HCT116 (cell line): Measurements from ENCODE around the gene CBFB. TPM values are rescaled to one million over a fixed set of nuclear protein-coding genes. Genes with fewer than 3 reads are reported as not detected.

Experiments
- ATAC-seq: fragments of 200-7000 bp; cut with Tn5 transposase; 2 replicates; pipeline ENCODE4 v1.9.1; 2020; ENCODE audit warnings: mild to moderate bottlenecking, moderate library complexity
- BruUV-seq: library from RNA; stranded (reverse); fragments of 400-500 nt; replicated peaks from 2 replicates; lab custom pipeline; 2021; lab: Mats Ljungman, UMichigan
- CTCF ChIA-PET: fragments of 300-600 bp; sonication (Branson Sonifier 250); formaldehyde crosslinking; loops from one replicate; lab custom pipeline; 2021; ENCODE audit warnings: antibody characterized with exemption; lab: Charles Lee
- POLR2A ChIA-PET: fragments of 300-600, 350-600 bp; sonication (Branson Sonifier 250); formaldehyde crosslinking; loops from one replicate; lab custom pipeline; 2021; ENCODE audit warnings: antibody characterized with exemption; lab: Charles Lee
- RAD21 ChIA-PET, 2 experiments: fragments of 300-600 bp; sonication (Branson Sonifier 250); formaldehyde crosslinking; loops; one replicate each; lab custom pipeline; 2023; ENCODE audit warnings: low total read pairs in 2 of 2; ENCODE audit not compliant: uncharacterized antibody in 2 of 2, unreplicated experiment in 2 of 2, low non-redundant PET in 1 of 2; lab: Charles Lee
- DNase-seq: peaks from one replicate; pipeline ENCODE4 v3.0.0-alpha.2; 2010; ENCODE audit warnings: low read depth, low spot score
- H2AFZ ChIP-seq: fragments of 200-600 bp; shearing (Covaris generic), sonication (generic); 2 replicates; pipeline ENCODE4 v1.6.1; 2017; ENCODE audit warnings: low read depth, mixed run types, mixed read lengths, antibody characterized with exemption, low read length; ENCODE audit not compliant: poor library complexity, severe bottlenecking
- H3K27ac ChIP-seq: 2 replicates; pipeline ENCODE4 v1.5.1; 2012; ENCODE audit warnings: low read depth, low read length
- H3K27me3 ChIP-seq: fragments of 200-600 bp; sonication (generic); 2 replicates; pipeline ENCODE4 v1.6.1; 2016; ENCODE audit warnings: mixed run types, low read length, mixed read lengths; ENCODE audit not compliant: insufficient read depth
- H3K36me3 ChIP-seq, 2 experiments: fragments of 200-500 bp in 1 of 2; fragments of 200-600 bp in 1 of 2; sonication (Bioruptor generic) in 1 of 2; sonication (generic) in 1 of 2; 2 replicates each; pipeline versions ENCODE4 v1.5.1 to v1.6.1; 2014 to 2016; ENCODE audit warnings: low read length in 2 of 2, inconsistent platforms in 1 of 2, mixed read lengths in 1 of 2, mixed run types in 1 of 2; ENCODE audit not compliant: insufficient read depth in 2 of 2, control insufficient read depth in 1 of 2
- H3K4me1 ChIP-seq, 2 experiments: fragments of 200-600 bp in 1 of 2; sonication (generic) in 1 of 2; 2 replicates each; pipeline versions ENCODE4 v1.5.1 to v1.6.1; 2012 to 2017; ENCODE audit warnings: low read length in 2 of 2, inconsistent platforms in 1 of 2, mild to moderate bottlenecking in 1 of 2, mixed read lengths in 1 of 2, mixed run types in 1 of 2, moderate library complexity in 1 of 2; ENCODE audit not compliant: insufficient read depth in 2 of 2, control insufficient read depth in 1 of 2
- H3K4me2 ChIP-seq: fragments of 200-600 bp; sonication (generic); 2 replicates; pipeline ENCODE4 v1.6.1; 2017; ENCODE audit warnings: mixed run types, low read length, mixed read lengths
- H3K4me3 ChIP-seq, 2 experiments: fragments of 200-600 bp in 1 of 2; sonication (generic) in 1 of 2; replicated peaks in 1 of 2; 2 replicates each; pipeline ENCODE4 v1.5.1; 2011 to 2016; ENCODE audit warnings: low read length in 2 of 2, control low read depth in 1 of 2, low read depth in 1 of 2, mild to moderate bottlenecking in 1 of 2, mixed read lengths in 1 of 2, mixed run types in 1 of 2
- H3K79me2 ChIP-seq: fragments of 200-600 bp; sonication (generic); 2 replicates; pipeline ENCODE4 v1.6.1; 2017; ENCODE audit warnings: mild to moderate bottlenecking, mixed run types, low read length, moderate library complexity, mixed read lengths; ENCODE audit not compliant: insufficient read depth
- H3K9ac ChIP-seq: fragments of 200-600 bp; sonication (generic); 2 replicates; pipeline ENCODE4 v1.6.1; 2016; ENCODE audit warnings: low read length, mixed read lengths
- H3K9me2 ChIP-seq: fragments of 200-600 bp; sonication (generic), shearing (Covaris generic); 2 replicates; pipeline ENCODE4 v1.6.1; 2017; ENCODE audit warnings: mixed run types, mild to moderate bottlenecking, moderate library complexity; ENCODE audit not compliant: insufficient read depth
- H3K9me3 ChIP-seq, 2 experiments: fragments of 200-500 bp in 1 of 2; fragments of 200-600 bp in 1 of 2; sonication (Bioruptor generic) in 1 of 2; sonication (generic) in 1 of 2; 2 replicates each; pipeline ENCODE4 v1.6.1; 2014 to 2017; ENCODE audit warnings: low read length in 2 of 2, mixed read lengths in 2 of 2, inconsistent platforms in 1 of 2, low read depth in 1 of 2, mild to moderate bottlenecking in 1 of 2, mixed run types in 1 of 2, moderate library complexity in 1 of 2; ENCODE audit not compliant: control insufficient read depth in 1 of 2, insufficient read depth in 1 of 2
- H4K20me1 ChIP-seq: fragments of 200-600 bp; sonication (generic), shearing (Covaris generic); 2 replicates; pipeline ENCODE4 v1.6.1; 2017; ENCODE audit warnings: mixed run types, mild to moderate bottlenecking, moderate library complexity; ENCODE audit not compliant: insufficient read depth
- CBX3 ChIP-seq: IDR thresholded peaks from 2 replicates; pipeline ENCODE4 v1.6.1; 2012; ENCODE audit warnings: low read depth
- CEBPB ChIP-seq: IDR thresholded peaks from 2 replicates; pipeline ENCODE4 v1.6.1; 2012; ENCODE audit warnings: low read depth
- EZH2phosphoT487 ChIP-seq: fragments of 200-600 bp; IDR thresholded peaks from 2 replicates; pipeline ENCODE4 v1.6.1; 2018; ENCODE audit warnings: antibody characterized with exemption, borderline replicate concordance
- JUND ChIP-seq: IDR thresholded peaks from 2 replicates; pipeline ENCODE4 v1.6.1; 2012
- POLR2A ChIP-seq: IDR thresholded peaks from 2 replicates; pipeline ENCODE4 v1.7.0; 2011; ENCODE audit warnings: borderline replicate concordance; ENCODE audit not compliant: insufficient read depth, insufficient read length; ENCODE audit errors: extremely low read depth
- REST ChIP-seq: IDR thresholded peaks from 2 replicates; pipeline ENCODE4 v1.6.1; 2012; ENCODE audit warnings: low read depth
- SIN3A ChIP-seq: IDR thresholded peaks from 2 replicates; pipeline ENCODE4 v1.6.1; 2012; ENCODE audit warnings: low read depth
- SP1 ChIP-seq: IDR thresholded peaks from 2 replicates; pipeline ENCODE4 v1.6.1; 2012; ENCODE audit warnings: low read depth
- SRF ChIP-seq: IDR thresholded peaks from 2 replicates; pipeline ENCODE4 v1.6.1; 2012; ENCODE audit warnings: low read depth
- YY1 ChIP-seq: IDR thresholded peaks from 2 replicates; pipeline ENCODE4 v1.6.1; 2011; ENCODE audit warnings: low read length, low read depth, moderate library complexity, mild to moderate bottlenecking; ENCODE audit not compliant: insufficient replicate concordance; ENCODE audit errors: extremely low read depth
- intact Hi-C: fragments of 100-400 bp; cut with micrococcal nuclease; formaldehyde crosslinking; loops from 2 replicates; pipeline ENCODE4 v1.10.0; 2022
- total RNA-seq: library from RNA; stranded (reverse); gene quantifications from one replicate; pipeline ENCODE4 v1.2.1, GENCODE V29; 2021; ENCODE audit not compliant: unreplicated experiment
- TF ChIP-seq, protein P1 (sequence below): IDR thresholded peaks from 2 replicates; pipeline ENCODE4 v1.6.1; 2011; ENCODE audit warnings: mild to moderate bottlenecking, low read length, moderate library complexity; ENCODE audit not compliant: insufficient replicate concordance; ENCODE audit errors: extremely low read depth

The CBFB gene
- total RNA-seq, 1 experiment from 2014 or later, result 101 TPM

DNA sequence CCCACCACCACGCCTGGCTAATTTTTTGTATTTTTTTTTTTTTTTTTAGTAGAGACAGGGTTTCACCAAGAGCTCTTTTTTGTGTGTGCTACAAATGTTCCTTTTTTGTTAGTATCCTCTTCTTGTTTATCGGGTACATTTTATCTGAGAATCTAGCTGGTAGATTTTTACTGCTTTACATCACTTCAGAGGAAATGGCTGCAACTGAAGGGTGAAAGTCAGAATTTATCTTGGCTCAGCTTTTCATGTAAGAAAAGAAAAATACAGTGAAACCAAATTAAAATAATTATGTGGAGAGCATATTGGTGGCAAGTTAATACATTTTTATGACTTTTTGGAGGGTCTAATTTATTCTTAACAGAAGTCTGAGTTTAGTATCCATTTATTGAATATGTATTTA is 26.0 kb downstream of the CBFB start (continued):
- TF ChIP-seq EZH2phosphoT487, result no peak
- TF ChIP-seq POLR2A, result no peak
- TF ChIP-seq SIN3A, result no peak
- TF ChIP-seq, all 23 proteins: peak for 0

DNA sequence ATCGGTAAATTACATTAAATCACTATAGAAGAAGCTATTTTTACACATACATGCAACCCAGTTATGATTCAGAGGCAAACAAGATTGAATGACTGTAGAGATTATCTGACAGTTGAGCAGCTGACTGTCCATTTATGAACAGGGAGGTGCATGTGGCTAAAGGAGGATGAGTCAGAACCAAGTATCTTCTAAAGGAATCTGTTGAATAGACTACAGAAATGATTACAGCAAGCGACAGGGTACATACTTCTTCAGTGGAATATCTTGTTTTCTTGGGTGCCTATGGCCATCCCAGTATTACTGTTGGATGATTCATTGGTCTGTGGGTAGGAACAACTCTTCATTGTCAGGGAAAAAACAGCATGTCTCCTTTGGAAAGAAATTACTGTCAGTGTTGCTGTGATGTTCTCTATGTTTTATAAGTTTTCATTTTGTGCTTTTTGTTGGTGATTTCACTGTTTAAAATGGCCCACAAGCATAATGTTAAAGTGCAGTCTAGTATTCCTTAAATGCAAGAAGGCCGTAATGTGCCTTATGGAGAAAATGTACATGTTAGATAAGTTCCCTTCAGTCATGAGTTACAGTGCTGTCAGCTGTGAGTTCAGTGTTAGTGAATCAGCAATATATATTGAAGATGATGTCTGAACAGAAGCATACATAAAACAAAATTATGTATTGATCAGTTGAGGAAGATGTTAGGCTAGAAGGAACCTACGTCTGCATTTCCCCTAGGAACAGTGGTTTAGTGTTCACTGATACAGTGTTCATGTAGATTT is 27.0 kb downstream of the CBFB start:
- Histone ChIP-seq H3K9ac (no peak overlapping the region), H3K36me3 (0 out of 4 replicates have a peak, but pooled peaks cover 0 to 1% of the 10 kb centered on the region in 2 experiments), H3K27me3 (no peaks in the 10 kb centered on the region), H3K4me1 (peaks cover 0 to 15% of the 10 kb centered on the region in 2 experiments; a peak in 2 of 4 replicates), H3K79me2 (peaks cover 98% of the 10 kb centered on the region), H3K4me3 (no peak overlapping the region), H3K9me3 (no peaks in the 10 kb centered on the region)
- intact Hi-C loops, result loop anchor here (2.0 kb wide), 1 partner anchor 15 kb away; no protein-coding TSS in a partner anchor
- no peak for DNase-seq
- BruUV-seq, result no TSS peak
- ChIA-PET POLR2A (interaction anchor here (0.7 kb wide), 1 partner anchor 17 kb away, joined by 4 read pairs; no protein-coding TSS in a partner anchor), RAD21 (no interaction called here)
- TF ChIP-seq JUND, result peak; percentile 20; the same call in 1 of the 2 replicates
- TF ChIP-seq POLR2A, result no peak
- TF ChIP-seq, all 23 proteins: peak for 1
- H4K20me1 ChIP-seq, result peaks cover 30% of the 10 kb centered on the region; the same call in 1 of the 2 replicates
- ATAC-seq, result peak; percentile 34; the same call in 1 of the 2 replicates
- H3K4me2 ChIP-seq, result peak overlapping the region; percentile 0; the same call in 1 of the 2 replicates
- no peak overlapping the region for H3K27ac ChIP-seq
- CTCF ChIA-PET, result no interaction called here
- H2AFZ ChIP-seq, result no peak overlapping the region
- H3K9me2 ChIP-seq, result no peaks in the 10 kb centered on the region

DNA sequence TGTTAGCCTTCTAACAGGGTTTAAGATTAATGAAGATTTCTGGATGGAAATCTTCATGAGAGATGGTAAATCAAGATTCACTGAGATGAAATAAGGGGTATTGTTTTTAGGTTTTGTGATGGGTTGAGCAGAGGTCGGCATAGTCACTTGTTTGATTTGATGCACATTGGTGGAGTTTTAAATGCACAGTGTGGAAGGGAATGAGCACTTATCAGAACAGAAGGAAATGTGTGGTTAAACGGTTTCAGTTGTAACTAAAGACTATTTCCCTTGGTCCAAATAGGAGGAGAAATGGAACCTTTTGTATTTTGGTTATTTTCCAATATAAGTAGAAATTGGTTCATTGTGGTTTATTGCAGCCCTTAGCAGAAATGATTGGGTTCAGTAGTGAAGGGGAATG is 34.1 kb downstream of the CBFB start:
- H3K9ac ChIP-seq, result no peak overlapping the region
- ATAC-seq (no peak), DNase-seq (no peak)
- peaks cover 4 to 6% of the 10 kb centered on the region in 2 experiments; a peak in 2 of 4 replicates for H3K36me3 ChIP-seq
- peaks cover 90% of the 10 kb centered on the region for H3K79me2 ChIP-seq
- peaks cover 22 to 34% of the 10 kb centered on the region in 2 experiments for H3K4me1 ChIP-seq
- no peak overlapping the region for H2AFZ ChIP-seq
- H3K9me3 ChIP-seq, result no peaks in the 10 kb centered on the region
- H3K4me2 ChIP-seq, result peak overlapping the region; percentile 3; the same call in 1 of the 2 replicates
- H3K4me3 ChIP-seq, result no peak overlapping the region
- ChIA-PET RAD21 (no interaction called here), CTCF (no interaction called here), POLR2A (no interaction called here)
- H4K20me1 ChIP-seq, result peaks cover 20% of the 10 kb centered on the region; the same call in 1 of the 2 replicates
- intact Hi-C loops, result no loop called here
- H3K27ac ChIP-seq, result no peak overlapping the region
- H3K27me3 ChIP-seq, result no peaks in the 10 kb centered on the region
- no peaks in the 10 kb centered on the region for H3K9me2 ChIP-seq
- BruUV-seq, result no TSS peak
- no peak for TF ChIP-seq SP1
- no peak for TF ChIP-seq CBX3
- TF ChIP-seq REST, result no peak
- TF ChIP-seq CEBPB, result no peak
- TF ChIP-seq SRF, result no peak
- TF ChIP-seq YY1, result no peak
- TF ChIP-seq SIN3A, result no peak
- TF ChIP-seq, protein P1, sequence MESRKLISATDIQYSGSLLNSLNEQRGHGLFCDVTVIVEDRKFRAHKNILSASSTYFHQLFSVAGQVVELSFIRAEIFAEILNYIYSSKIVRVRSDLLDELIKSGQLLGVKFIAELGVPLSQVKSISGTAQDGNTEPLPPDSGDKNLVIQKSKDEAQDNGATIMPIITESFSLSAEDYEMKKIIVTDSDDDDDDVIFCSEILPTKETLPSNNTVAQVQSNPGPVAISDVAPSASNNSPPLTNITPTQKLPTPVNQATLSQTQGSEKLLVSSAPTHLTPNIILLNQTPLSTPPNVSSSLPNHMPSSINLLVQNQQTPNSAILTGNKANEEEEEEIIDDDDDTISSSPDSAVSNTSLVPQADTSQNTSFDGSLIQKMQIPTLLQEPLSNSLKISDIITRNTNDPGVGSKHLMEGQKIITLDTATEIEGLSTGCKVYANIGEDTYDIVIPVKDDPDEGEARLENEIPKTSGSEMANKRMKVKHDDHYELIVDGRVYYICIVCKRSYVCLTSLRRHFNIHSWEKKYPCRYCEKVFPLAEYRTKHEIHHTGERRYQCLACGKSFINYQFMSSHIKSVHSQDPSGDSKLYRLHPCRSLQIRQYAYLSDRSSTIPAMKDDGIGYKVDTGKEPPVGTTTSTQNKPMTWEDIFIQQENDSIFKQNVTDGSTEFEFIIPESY, result no peak
